Stimulated activated CD8-positive, alpha-beta memory T cell treated with anti-CD3 and anti-CD28 coated beads, Interleukin-7, amount 100 ng/mL, for 48 hours (primary cell): ENCODE data around the gene FILIP1.
A peak's percentile ranks its signal among the peaks of the same experiment; 100 is the strongest.

Experiments
- DNase-seq, 2 donors: peaks; one replicate each; pipeline ENCODE4 v3.0.0-alpha.2; 2020; ENCODE audit warnings: low read depth in 1 of 2; ENCODE audit errors: extremely low read depth in 1 of 2

The FILIP1 gene

GRCh38 chr6:75301537-75301936 is 192.1 kb downstream of the FILIP1 start:
- no peak for DNase-seq

- no peak for DNase-seq
Observed at GRCh38 chr6:75301088-75301487, 192.5 kb downstream of the FILIP1 start.

GRCh38 chr6:75300531-75300855 is 193.1 kb downstream of the FILIP1 start:
- no peak for DNase-seq

GRCh38 chr6:75299801-75300530 is 193.6 kb downstream of the FILIP1 start:
- DNase-seq, result no peak

GRCh38 chr6:75296811-75297779 is 196.5 kb downstream of the FILIP1 start:
- no peak for DNase-seq

- DNase-seq, result no peak
Observed at GRCh38 chr6:75292555-75292954, 201.0 kb downstream of the FILIP1 start.

GRCh38 chr6:75291744-75292143 is 201.9 kb downstream of the FILIP1 start:
- DNase-seq, result no peak

GRCh38 chr6:75291331-75291730 is 202.3 kb downstream of the FILIP1 start:
- DNase-seq, result no peak

GRCh38 chr6:75290136-75290945 is 203.3 kb downstream of the FILIP1 start:
- no peak for DNase-seq

GRCh38 chr6:75288023-75288422 is 205.6 kb downstream of the FILIP1 start:
- DNase-seq, result no peak

- DNase-seq, result no peak
Observed at GRCh38 chr6:75287424-75287823, 206.2 kb downstream of the FILIP1 start.

- DNase-seq, result no peak
Observed at GRCh38 chr6:75286955-75287354, 206.6 kb downstream of the FILIP1 start.

GRCh38 chr6:75285283-75285639 is 208.3 kb downstream of the FILIP1 start:
- no peak for DNase-seq

GRCh38 chr6:75284632-75285282 is 208.8 kb downstream of the FILIP1 start, which contains the start of gene TMEM30A:
TSS of gene TMEM30A (minus strand) at chr6:75284792. CDS start at chr6:75284638, 154 bp downstream.
- DNase-seq, result peak; percentile 88 to 96

- DNase-seq, result no peak
Observed at GRCh38 chr6:75283907-75284631, 209.5 kb downstream of the FILIP1 start.

GRCh38 chr6:75282706-75283105 is 210.9 kb downstream of the FILIP1 start:
- no peak for DNase-seq

- no peak for DNase-seq
Observed at GRCh38 chr6:75281653-75282052, 211.9 kb downstream of the FILIP1 start.

- no peak for DNase-seq
Observed at GRCh38 chr6:75280131-75280855, 213.3 kb downstream of the FILIP1 start.

GRCh38 chr6:75279418-75279817 is 214.2 kb downstream of the FILIP1 start:
- DNase-seq, result no peak
